Trophoblast cell (in vitro differentiated cells and primary cell): ENCODE data around the gene RASA3.
A peak's percentile ranks its signal among the peaks of the same experiment; 100 is the strongest.

Source experiments
- DNase-seq, 2 donors: peaks; one replicate each; pipeline ENCODE4 v3.0.0-alpha.2; 2016
- H2AFZ ChIP-seq: 2 replicates; pipeline ENCODE4 v1.6.1; 2013; ENCODE audit warnings: low read length, moderate library complexity, mild to moderate bottlenecking; ENCODE audit not compliant: insufficient read depth, poor library complexity
- H2AK5ac ChIP-seq: 2 replicates; pipeline ENCODE4 v1.6.1; 2013; ENCODE audit warnings: mild to moderate bottlenecking, low read length
- H2BK120ac ChIP-seq: 2 replicates; pipeline ENCODE4 v1.6.1; 2013; ENCODE audit warnings: low read length, mild to moderate bottlenecking, moderate library complexity; ENCODE audit not compliant: insufficient read depth, poor library complexity
- H2BK12ac ChIP-seq: 2 replicates; pipeline ENCODE4 v1.6.1; 2013; ENCODE audit warnings: mild to moderate bottlenecking, low read length, moderate library complexity
- H2BK5ac ChIP-seq: 2 replicates; pipeline ENCODE4 v1.6.1; 2013; ENCODE audit warnings: low read length, low read depth, moderate library complexity, mild to moderate bottlenecking; ENCODE audit not compliant: poor library complexity
- H3K14ac ChIP-seq: 2 replicates; pipeline ENCODE4 v1.6.1; 2013; ENCODE audit warnings: mild to moderate bottlenecking, low read length
- H3K18ac ChIP-seq: 2 replicates; pipeline ENCODE4 v1.6.1; 2013; ENCODE audit warnings: mild to moderate bottlenecking, low read length
- H3K23ac ChIP-seq: 2 replicates; pipeline ENCODE4 v1.6.1; 2013; ENCODE audit warnings: low read length
- H3K27ac ChIP-seq: 2 replicates; pipeline ENCODE4 v1.5.1; 2013; ENCODE audit warnings: low read depth, mild to moderate bottlenecking, inconsistent platforms, low read length, moderate library complexity
- H3K27me3 ChIP-seq: 2 replicates; pipeline ENCODE4 v1.6.1; 2013; ENCODE audit warnings: inconsistent platforms, mild to moderate bottlenecking, low read length, moderate library complexity; ENCODE audit not compliant: insufficient read depth
- H3K36me3 ChIP-seq, 2 experiments: 1 replicate in 1 of 2; 2 replicates in 1 of 2; pipeline ENCODE4 v1.6.1; 2013; ENCODE audit warnings: low read length in 2 of 2, mild to moderate bottlenecking in 2 of 2, moderate library complexity in 1 of 2; ENCODE audit not compliant: insufficient read depth in 2 of 2, control insufficient read depth in 1 of 2
- H3K4ac ChIP-seq: 2 replicates; pipeline ENCODE4 v1.6.1; 2013; ENCODE audit warnings: low read depth, mild to moderate bottlenecking, low read length, moderate library complexity
- H3K4me1 ChIP-seq, 2 experiments: 1 replicate in 1 of 2; 2 replicates in 1 of 2; pipeline ENCODE4 v1.6.1; 2013; ENCODE audit warnings: low read length in 2 of 2, mild to moderate bottlenecking in 2 of 2, moderate library complexity in 1 of 2; ENCODE audit not compliant: insufficient read depth in 2 of 2, control insufficient read depth in 1 of 2
- H3K4me2 ChIP-seq: 2 replicates; pipeline ENCODE4 v1.6.1; 2013; ENCODE audit warnings: inconsistent platforms, mild to moderate bottlenecking, low read length, moderate library complexity
- H3K4me3 ChIP-seq: 2 replicates; pipeline ENCODE4 v1.5.1; 2013; ENCODE audit warnings: mild to moderate bottlenecking, low read depth, low read length, inconsistent platforms
- H3K79me1 ChIP-seq: one replicate; pipeline ENCODE4 v1.6.1; 2013; ENCODE audit warnings: low read length
- H3K79me2 ChIP-seq: 2 replicates; pipeline ENCODE4 v1.6.1; 2013; ENCODE audit warnings: low read length, mild to moderate bottlenecking; ENCODE audit not compliant: control insufficient read depth, insufficient read depth, poor library complexity
- H3K9ac ChIP-seq: 2 replicates; pipeline ENCODE4 v1.6.1; 2013; ENCODE audit warnings: mild to moderate bottlenecking, low read length
- H3K9me3 ChIP-seq: 2 replicates; pipeline ENCODE4 v1.6.1; 2013; ENCODE audit warnings: low read depth, mild to moderate bottlenecking, control low read depth, inconsistent platforms, low read length; ENCODE audit not compliant: insufficient read depth
- H4K12ac ChIP-seq: 2 replicates; pipeline ENCODE4 v1.6.1; 2013; ENCODE audit warnings: low read depth, mild to moderate bottlenecking, low read length, moderate library complexity
- H4K8ac ChIP-seq: 2 replicates; pipeline ENCODE4 v1.6.1; 2013; ENCODE audit warnings: low read depth, mild to moderate bottlenecking, low read length, moderate library complexity
- H4K91ac ChIP-seq: one replicate; pipeline ENCODE4 v1.6.1; 2013; ENCODE audit warnings: low read depth, mild to moderate bottlenecking, low read length, moderate library complexity
- WGBS: extraction: QIAGEN DNeasy Blood & Tissue Kit; methylation state at CpG from one replicate; pipeline ENCODE4 v1.1.7; 2013; ENCODE audit warnings: missing lambda C conversion rate; ENCODE audit not compliant: insufficient read length, insufficient coverage; ENCODE audit errors: extremely low coverage; 5-methylcytosine and 5-hydroxymethylcytosine counted together

RASA3 gene

GRCh38 chr13:114061047-114061446, 71.4 kb downstream of the RASA3 start:
- Histone ChIP-seq H2BK5ac (no peak overlapping the region), H3K27me3 (no peaks in the 10 kb centered on the region), H3K4me3 (no peak overlapping the region), H4K91ac (no peak overlapping the region), H3K23ac (no peak overlapping the region), H3K4me2 (no peak overlapping the region), H2AFZ (no peak overlapping the region), H4K8ac (no peak overlapping the region), H3K79me1 (peaks cover 28% of the 10 kb centered on the region), H3K36me3 (peaks cover 4 to 9% of the 10 kb centered on the region in 2 experiments), H3K4me1 (peaks cover 18 to 22% of the 10 kb centered on the region in 2 experiments), H3K9ac (no peak overlapping the region), H3K27ac (no peak overlapping the region), H3K14ac (no peak overlapping the region), H3K18ac (no peak overlapping the region), H4K12ac (no peak overlapping the region), H3K9me3 (peaks cover 4% of the 10 kb centered on the region), H3K4ac (no peak overlapping the region), H2BK120ac (no peak overlapping the region), H2BK12ac (no peak overlapping the region), H2AK5ac (no peak overlapping the region), H3K79me2 (peaks cover 12% of the 10 kb centered on the region)
- no peak for DNase-seq
- whole genome bisulfite sequencing: no CpG with 5 or more reads among the region's 18 CpGs

GRCh38 chr13:114059946-114060860, 72.2 kb downstream of the RASA3 start:
- H3K14ac ChIP-seq: peak overlapping the region; percentile 14
- no CpG with 5 or more reads among the region's 53 CpGs for WGBS
- no peak overlapping the region for H2BK5ac ChIP-seq
- H3K79me1 ChIP-seq: peaks cover 20% of the 10 kb centered on the region
- no peak overlapping the region for H2BK12ac ChIP-seq
- no peak overlapping the region for H3K23ac ChIP-seq
- no peak overlapping the region for H4K8ac ChIP-seq
- no peak overlapping the region for H4K12ac ChIP-seq
- no peak overlapping the region for H2AFZ ChIP-seq
- no peak overlapping the region for H3K4me2 ChIP-seq
- peaks cover 4% of the 10 kb centered on the region for H3K9me3 ChIP-seq
- H3K36me3 ChIP-seq: peaks cover 8 to 16% of the 10 kb centered on the region in 2 experiments
- no peaks in the 10 kb centered on the region for H3K27me3 ChIP-seq
- H3K4ac ChIP-seq: peak overlapping the region; percentile 11
- H2BK120ac ChIP-seq: no peak overlapping the region
- peak overlapping the region; percentile 0 for H3K4me3 ChIP-seq
- peaks cover 8% of the 10 kb centered on the region for H3K79me2 ChIP-seq
- H3K9ac ChIP-seq: no peak overlapping the region
- H3K18ac ChIP-seq: no peak overlapping the region
- H2AK5ac ChIP-seq: no peak overlapping the region
- peaks cover 11 to 15% of the 10 kb centered on the region in 2 experiments for H3K4me1 ChIP-seq
- no peak overlapping the region for H3K27ac ChIP-seq
- no peak overlapping the region for H4K91ac ChIP-seq
- no peak for DNase-seq

- Histone ChIP-seq H3K23ac (no peak overlapping the region), H3K4ac (no peak overlapping the region), H3K27ac (no peak overlapping the region), H3K9ac (no peak overlapping the region), H4K8ac (no peak overlapping the region), H3K9me3 (peaks cover 7% of the 10 kb centered on the region), H3K79me1 (peaks cover 12% of the 10 kb centered on the region), H3K4me2 (no peak overlapping the region), H3K14ac (no peak overlapping the region), H2BK12ac (no peak overlapping the region), H3K27me3 (no peaks in the 10 kb centered on the region), H2AFZ (no peak overlapping the region), H3K4me1 (peaks cover 10 to 11% of the 10 kb centered on the region in 2 experiments), H2AK5ac (no peak overlapping the region), H3K4me3 (no peak overlapping the region), H4K12ac (no peak overlapping the region), H2BK120ac (no peak overlapping the region), H4K91ac (no peak overlapping the region), H3K79me2 (peaks cover 8% of the 10 kb centered on the region), H3K18ac (no peak overlapping the region), H3K36me3 (peaks cover 13 to 22% of the 10 kb centered on the region in 2 experiments), H2BK5ac (no peak overlapping the region)
- no CpG with 5 or more reads among the region's 16 CpGs for WGBS
- DNase-seq: no peak
Observed at GRCh38 chr13:114059428-114059827, 73.0 kb downstream of the RASA3 start.

- Histone ChIP-seq H2BK12ac (no peak overlapping the region), H3K4me2 (no peak overlapping the region), H4K12ac (no peak overlapping the region), H3K14ac (no peak overlapping the region), H3K27me3 (no peaks in the 10 kb centered on the region), H3K23ac (no peak overlapping the region), H4K91ac (no peak overlapping the region), H3K9ac (no peak overlapping the region), H3K4ac (no peak overlapping the region), H4K8ac (no peak overlapping the region), H3K18ac (no peak overlapping the region), H2BK5ac (no peak overlapping the region), H2AK5ac (no peak overlapping the region), H2BK120ac (no peak overlapping the region), H2AFZ (no peak overlapping the region), H3K79me2 (peaks cover 2% of the 10 kb centered on the region), H3K4me1 (peaks cover 2 to 3% of the 10 kb centered on the region in 2 experiments), H3K79me1 (peaks cover 5% of the 10 kb centered on the region), H3K27ac (no peak overlapping the region), H3K36me3 (peaks cover 13 to 22% of the 10 kb centered on the region in 2 experiments), H3K9me3 (peaks cover 7% of the 10 kb centered on the region), H3K4me3 (no peak overlapping the region)
- WGBS: no CpG with 5 or more reads among the region's 30 CpGs
- DNase-seq: no peak
Observed at GRCh38 chr13:114058051-114058867, 74.2 kb downstream of the RASA3 start.
